ENCODE data around the gene NTNG2.

Gene NTNG2

DNA sequence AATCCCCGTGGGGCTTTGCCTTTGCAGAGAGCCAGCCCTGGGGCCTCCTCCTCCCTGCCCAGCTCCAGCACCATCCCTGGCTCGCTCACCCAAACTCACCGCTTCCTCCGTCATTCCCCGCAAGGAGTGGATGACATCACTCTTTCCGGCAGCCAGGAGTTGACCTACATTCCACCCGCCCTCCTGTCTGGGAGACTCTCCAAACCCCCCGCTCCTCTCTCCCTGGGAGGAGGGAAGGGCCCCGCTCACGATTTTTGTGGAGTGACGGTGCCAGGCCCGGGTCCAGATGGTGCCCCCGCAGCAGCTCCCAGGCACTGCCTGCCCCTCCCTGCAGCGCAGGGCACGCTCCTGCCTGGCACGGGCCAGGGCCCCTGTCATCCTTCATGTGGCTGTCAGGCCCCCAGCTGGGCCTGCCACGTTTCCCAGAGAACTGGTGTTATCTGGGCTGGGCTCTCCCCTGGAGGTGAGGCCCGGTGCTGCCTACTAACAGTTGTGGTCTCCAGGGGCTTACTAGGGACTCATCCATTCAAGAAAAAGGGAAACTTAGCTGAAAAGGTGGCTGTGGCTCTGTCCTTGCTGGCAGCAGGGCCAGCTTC, 52.3 kb downstream of the NTNG2 start:
- TF ChIP-seq SIN3A (IDR thresholded peaks at IDR 0.05; ENCODE audit: borderline replicate concordance, insufficient read depth, low read length) (no peak), TAF1 (IDR thresholded peaks at IDR 0.05; ENCODE audit: borderline replicate concordance, insufficient read depth, low read length) (no peak), POLR2AphosphoS5 (IDR thresholded peaks at IDR 0.05; ENCODE audit: low read depth, low read length) (no peak), FOXP2 (optimal IDR thresholded peaks at IDR 0.05; ENCODE audit: borderline replicate concordance, extremely low read depth, extremely low read length, insufficient read depth) (no peak)
- TF ChIP-seq, protein P1, sequence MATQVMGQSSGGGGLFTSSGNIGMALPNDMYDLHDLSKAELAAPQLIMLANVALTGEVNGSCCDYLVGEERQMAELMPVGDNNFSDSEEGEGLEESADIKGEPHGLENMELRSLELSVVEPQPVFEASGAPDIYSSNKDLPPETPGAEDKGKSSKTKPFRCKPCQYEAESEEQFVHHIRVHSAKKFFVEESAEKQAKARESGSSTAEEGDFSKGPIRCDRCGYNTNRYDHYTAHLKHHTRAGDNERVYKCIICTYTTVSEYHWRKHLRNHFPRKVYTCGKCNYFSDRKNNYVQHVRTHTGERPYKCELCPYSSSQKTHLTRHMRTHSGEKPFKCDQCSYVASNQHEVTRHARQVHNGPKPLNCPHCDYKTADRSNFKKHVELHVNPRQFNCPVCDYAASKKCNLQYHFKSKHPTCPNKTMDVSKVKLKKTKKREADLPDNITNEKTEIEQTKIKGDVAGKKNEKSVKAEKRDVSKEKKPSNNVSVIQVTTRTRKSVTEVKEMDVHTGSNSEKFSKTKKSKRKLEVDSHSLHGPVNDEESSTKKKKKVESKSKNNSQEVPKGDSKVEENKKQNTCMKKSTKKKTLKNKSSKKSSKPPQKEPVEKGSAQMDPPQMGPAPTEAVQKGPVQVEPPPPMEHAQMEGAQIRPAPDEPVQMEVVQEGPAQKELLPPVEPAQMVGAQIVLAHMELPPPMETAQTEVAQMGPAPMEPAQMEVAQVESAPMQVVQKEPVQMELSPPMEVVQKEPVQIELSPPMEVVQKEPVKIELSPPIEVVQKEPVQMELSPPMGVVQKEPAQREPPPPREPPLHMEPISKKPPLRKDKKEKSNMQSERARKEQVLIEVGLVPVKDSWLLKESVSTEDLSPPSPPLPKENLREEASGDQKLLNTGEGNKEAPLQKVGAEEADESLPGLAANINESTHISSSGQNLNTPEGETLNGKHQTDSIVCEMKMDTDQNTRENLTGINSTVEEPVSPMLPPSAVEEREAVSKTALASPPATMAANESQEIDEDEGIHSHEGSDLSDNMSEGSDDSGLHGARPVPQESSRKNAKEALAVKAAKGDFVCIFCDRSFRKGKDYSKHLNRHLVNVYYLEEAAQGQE (IDR thresholded peaks at IDR 0.05; ENCODE audit: insufficient read depth in 1 of 2, low read depth in 2 of 2, low read length in 2 of 2) = no peak

DNA sequence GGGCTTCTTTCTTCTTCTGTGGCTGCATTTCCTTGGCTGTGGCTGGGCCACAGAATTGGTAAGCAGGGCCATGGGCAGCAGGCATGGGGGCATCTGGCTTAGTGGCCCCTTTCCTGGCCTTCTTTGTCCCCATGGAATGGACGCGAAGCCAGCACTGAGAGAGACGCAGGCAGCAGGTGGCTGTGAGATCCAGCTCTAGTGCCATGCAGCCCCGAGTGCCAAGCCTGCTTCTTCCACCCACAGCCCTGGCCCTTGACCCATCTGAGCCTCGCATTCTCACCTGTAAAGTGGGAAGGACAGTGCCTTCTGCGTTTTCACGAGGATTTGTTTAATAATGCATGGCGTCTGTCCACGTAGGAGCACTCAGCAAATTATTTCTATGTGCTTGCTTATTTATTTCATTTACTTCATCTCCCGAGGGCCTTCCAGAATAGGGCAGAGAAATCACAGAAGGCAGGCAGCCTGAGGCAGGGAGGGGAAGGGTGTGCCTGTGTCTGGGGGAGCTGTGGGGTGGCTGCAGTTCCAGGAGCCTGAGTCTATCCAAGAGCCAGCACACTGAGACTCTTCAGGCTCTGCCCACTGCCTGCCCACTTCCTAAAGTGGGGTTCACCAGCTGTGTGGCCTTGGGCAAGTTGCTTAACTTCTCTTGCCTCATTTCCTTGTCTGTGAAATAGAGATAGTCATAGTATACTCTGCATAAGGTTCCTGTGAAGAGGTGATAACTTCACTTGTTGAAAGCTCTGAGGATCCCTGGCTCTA, 55.2 kb downstream of the NTNG2 start:
- TF ChIP-seq FOXP2 (optimal IDR thresholded peaks at IDR 0.05; ENCODE audit: borderline replicate concordance, extremely low read depth, extremely low read length, insufficient read depth) = no peak
- no peak for TF ChIP-seq SIN3A (IDR thresholded peaks at IDR 0.05; ENCODE audit: borderline replicate concordance, insufficient read depth, low read length)

DNA sequence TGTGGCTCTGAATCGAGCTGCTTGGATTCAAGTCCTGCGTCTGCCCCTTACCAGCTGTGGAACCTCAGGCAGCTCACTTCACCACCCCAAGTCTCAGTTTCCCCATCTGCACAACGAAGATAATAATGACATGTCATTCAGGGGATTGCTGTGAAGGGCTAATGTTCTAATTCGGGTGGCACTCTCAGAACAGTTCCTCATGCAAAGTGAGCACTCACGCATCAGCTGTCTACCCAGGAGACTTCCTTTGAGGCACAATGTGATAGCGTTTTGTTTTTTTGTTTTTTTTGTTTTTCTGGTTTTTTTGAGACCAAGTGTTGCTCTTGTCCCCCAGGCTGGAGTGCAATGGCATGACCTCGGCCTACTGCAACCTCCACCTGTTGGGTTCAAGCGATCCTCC, 56.4 kb downstream of the NTNG2 start:
- TF ChIP-seq, protein P1 (IDR thresholded peaks at IDR 0.05; ENCODE audit: insufficient read depth in 1 of 2, low read depth in 2 of 2, low read length in 2 of 2) = no peak

DNA sequence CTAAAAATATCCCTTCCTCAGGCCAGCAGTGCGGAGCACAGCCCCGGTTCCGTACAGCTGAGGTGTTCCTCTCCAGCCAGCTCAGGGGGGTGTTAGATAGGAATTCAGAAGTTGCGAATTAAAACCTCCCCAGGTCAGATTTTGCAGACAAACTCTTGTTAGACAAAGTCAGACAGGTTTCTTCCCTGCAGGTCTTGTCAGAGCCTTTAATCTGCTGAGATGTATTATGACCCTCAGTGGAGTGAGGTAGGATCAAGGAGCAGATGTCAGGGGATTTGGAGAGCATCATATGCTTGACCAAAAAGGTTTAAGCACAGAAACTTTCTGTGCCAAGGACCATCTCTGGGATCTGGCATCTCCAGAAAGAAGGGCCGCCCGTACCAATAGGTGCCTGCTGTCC, 60.1 kb downstream of the NTNG2 start:
- no peak for TF ChIP-seq POLR2AphosphoS5 (IDR thresholded peaks at IDR 0.05; ENCODE audit: low read depth, low read length)

DNA sequence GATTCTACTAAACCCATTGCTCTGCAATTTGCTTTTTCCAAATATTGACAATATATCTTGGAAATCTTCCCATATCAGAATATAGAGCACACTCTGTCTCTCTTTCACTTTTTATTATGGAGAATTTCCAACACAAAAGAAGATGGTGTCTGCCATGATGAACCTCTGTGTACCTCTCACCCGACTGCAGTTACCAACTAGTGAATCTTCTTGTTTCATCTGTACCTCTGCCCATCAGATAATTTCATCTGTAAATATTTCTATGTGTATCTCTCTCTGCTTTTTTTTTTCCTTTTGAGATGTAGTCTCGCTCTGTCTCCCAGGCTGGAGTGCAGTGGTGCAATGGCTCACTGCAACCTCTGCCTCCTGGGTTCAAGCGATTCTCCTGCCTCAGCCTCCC, 62.8 kb downstream of the NTNG2 start:
- TF ChIP-seq TAF1 (IDR thresholded peaks at IDR 0.05; ENCODE audit: borderline replicate concordance, insufficient read depth, low read length) (no peak), SIN3A (IDR thresholded peaks at IDR 0.05; ENCODE audit: borderline replicate concordance, insufficient read depth, low read length) (no peak), FOXP2 (optimal IDR thresholded peaks at IDR 0.05; ENCODE audit: borderline replicate concordance, extremely low read depth, extremely low read length, insufficient read depth) (no peak), POLR2AphosphoS5 (IDR thresholded peaks at IDR 0.05; ENCODE audit: low read depth, low read length) (no peak)
- TF ChIP-seq, protein P1 (IDR thresholded peaks at IDR 0.05; ENCODE audit: insufficient read depth in 1 of 2, low read depth in 2 of 2, low read length in 2 of 2) = no peak

DNA sequence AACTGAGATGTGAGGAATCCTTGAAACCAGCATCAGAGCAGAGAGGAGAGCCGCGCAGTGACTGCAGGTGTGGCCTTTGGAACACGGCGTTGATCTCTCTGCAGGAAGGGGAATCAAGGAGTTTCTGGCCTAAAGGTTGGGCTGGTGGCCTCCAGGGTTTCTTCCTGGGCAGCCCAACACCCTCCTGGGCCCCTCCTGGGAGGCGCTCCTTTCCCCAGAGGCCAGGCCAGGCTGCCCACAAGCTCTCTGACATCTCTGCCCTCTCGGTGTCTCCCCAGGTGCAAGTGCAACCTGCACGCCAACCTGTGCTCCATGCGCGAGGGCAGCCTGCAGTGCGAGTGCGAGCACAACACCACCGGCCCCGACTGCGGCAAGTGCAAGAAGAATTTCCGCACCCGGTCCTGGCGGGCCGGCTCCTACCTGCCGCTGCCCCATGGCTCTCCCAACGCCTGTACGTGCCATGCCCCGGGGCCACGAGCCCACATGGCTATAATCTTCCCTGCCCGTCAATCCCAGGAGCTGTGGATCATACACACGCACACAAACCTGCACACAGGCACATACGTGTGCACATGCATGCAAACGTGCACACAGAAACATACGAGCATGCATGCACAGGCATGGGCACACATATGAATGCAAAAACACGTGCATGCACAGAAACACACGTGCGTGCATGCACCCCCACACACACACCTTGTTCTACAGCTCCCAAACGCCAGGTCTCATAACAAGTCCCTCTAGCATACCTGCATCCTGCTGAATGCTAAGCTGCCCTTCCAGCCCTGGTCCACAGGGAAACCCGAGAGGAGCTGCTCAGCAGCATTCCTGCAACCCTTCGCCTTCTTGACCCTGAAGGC, 64.9 kb downstream of the NTNG2 start:
- TF ChIP-seq SIN3A (IDR thresholded peaks at IDR 0.05; ENCODE audit: borderline replicate concordance, insufficient read depth, low read length) (no peak), FOXP2 (optimal IDR thresholded peaks at IDR 0.05; ENCODE audit: borderline replicate concordance, extremely low read depth, extremely low read length, insufficient read depth) (no peak), TAF1 (IDR thresholded peaks at IDR 0.05; ENCODE audit: borderline replicate concordance, insufficient read depth, low read length) (no peak), POLR2AphosphoS5 (IDR thresholded peaks at IDR 0.05; ENCODE audit: low read depth, low read length) (no peak)
- TF ChIP-seq, protein P1 (IDR thresholded peaks at IDR 0.05; ENCODE audit: insufficient read depth in 1 of 2, low read depth in 2 of 2, low read length in 2 of 2) = no peak
